ENCODE results near the gene WNT3. TPM values are rescaled to one million over a fixed set of nuclear protein-coding genes. Genes with fewer than 3 reads are reported as not detected.
"Not testable (repeated sequence)": the region's sequence is repeated elsewhere in the genome, so short reads cannot be mapped to it uniquely, and the experiment has no call there.

WNT3 gene
- total and polyA plus RNA-seq, 10 donors = 0.32 to 0.94 (median 0.67) TPM

DNA sequence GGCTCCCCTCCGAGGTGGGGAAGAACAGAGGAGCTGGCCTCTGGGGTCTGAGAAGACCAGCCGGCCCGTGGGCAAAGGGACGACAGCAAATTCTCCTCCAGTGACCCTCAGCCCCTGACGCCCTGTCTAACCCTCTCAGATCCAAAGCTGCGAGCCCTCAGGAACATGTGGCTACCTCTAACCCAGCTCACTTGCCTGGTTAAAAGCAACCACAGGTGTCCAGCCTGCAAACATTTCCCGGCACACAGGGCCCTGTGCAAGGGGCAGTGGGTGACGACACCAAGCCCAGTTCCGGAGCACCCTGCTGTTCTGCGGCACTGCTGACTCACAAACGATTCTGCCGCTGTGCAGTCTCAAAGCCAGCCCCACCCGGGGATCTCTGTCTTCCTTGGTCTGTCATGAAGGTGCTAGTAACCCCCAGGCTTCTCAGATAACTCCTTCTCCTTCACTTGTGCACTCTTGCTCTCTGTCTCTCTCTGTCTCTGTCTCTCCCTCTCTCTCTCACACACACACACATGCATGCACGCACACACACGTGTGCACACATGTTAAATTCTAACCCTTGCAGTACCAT is 23.0 kb downstream of the WNT3 start:
- DNase-seq = no peak
- intact Hi-C loops (cut with DNase I; ENCODE audit: low total_unique reads) = no loop called here
- Histone ChIP-seq H3K4me1 (no peaks in the 10 kb centered on the region), H3K27ac (no peak overlapping the region), H3K4me3 (no peak overlapping the region), H3K27me3 (replicated peaks in 1 of 7) (peaks cover 0 to 56% (median 3%) of the 10 kb centered on the region in 7 donors), H3K9me3 (no peaks in the 10 kb centered on the region), H3K36me3 (no peaks in the 10 kb centered on the region)
- WGBS, 5 donors = 74 to 86% (median 81%) methylated on average over 8 to 15 of the region's 15 CpGs
- TF ChIP-seq, protein P1, sequence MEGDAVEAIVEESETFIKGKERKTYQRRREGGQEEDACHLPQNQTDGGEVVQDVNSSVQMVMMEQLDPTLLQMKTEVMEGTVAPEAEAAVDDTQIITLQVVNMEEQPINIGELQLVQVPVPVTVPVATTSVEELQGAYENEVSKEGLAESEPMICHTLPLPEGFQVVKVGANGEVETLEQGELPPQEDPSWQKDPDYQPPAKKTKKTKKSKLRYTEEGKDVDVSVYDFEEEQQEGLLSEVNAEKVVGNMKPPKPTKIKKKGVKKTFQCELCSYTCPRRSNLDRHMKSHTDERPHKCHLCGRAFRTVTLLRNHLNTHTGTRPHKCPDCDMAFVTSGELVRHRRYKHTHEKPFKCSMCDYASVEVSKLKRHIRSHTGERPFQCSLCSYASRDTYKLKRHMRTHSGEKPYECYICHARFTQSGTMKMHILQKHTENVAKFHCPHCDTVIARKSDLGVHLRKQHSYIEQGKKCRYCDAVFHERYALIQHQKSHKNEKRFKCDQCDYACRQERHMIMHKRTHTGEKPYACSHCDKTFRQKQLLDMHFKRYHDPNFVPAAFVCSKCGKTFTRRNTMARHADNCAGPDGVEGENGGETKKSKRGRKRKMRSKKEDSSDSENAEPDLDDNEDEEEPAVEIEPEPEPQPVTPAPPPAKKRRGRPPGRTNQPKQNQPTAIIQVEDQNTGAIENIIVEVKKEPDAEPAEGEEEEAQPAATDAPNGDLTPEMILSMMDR (IDR thresholded peaks at IDR 0.05 in 8 of 11, conservative IDR thresholded peaks at IDR 0.05 in 3 of 11) = no peak
- no peak for TF ChIP-seq POLR2A (IDR thresholded peaks at IDR 0.05)
- no peak for TF ChIP-seq POLR2AphosphoS5 (IDR thresholded peaks at IDR 0.05)

- Histone ChIP-seq H3K9me3 (peaks cover 0 to 8% (median 3%) of the 10 kb centered on the region in 8 donors), H3K4me1 (no peaks in the 10 kb centered on the region), H3K27me3 (replicated peaks in 1 of 7) (peaks cover 0 to 67% (median 3%) of the 10 kb centered on the region in 7 donors), H3K27ac (no peak overlapping the region), H3K36me3 (no peaks in the 10 kb centered on the region), H3K4me3 (no peak overlapping the region)
- intact Hi-C loops (cut with DNase I; ENCODE audit: low total_unique reads) = no loop called here
- WGBS, 5 donors = 69 to 88% (median 81%) methylated on average over 5 of the region's 5 CpGs
- TF ChIP-seq POLR2A (IDR thresholded peaks at IDR 0.05) (no peak), POLR2AphosphoS5 (IDR thresholded peaks at IDR 0.05) (no peak)
- TF ChIP-seq, protein P1 (IDR thresholded peaks at IDR 0.05 in 8 of 11, conservative IDR thresholded peaks at IDR 0.05 in 3 of 11) = no peak
- no peak for DNase-seq
Measured at GRCh38 chr17:46794318-46794717, 24.2 kb downstream of the WNT3 start.

- no peaks in the 10 kb centered on the region for H3K36me3 ChIP-seq
- 31 to 67% (median 63%) methylated on average over 5 of the region's 5 CpGs for WGBS, 5 donors
- intact Hi-C loops (cut with DNase I; ENCODE audit: low total_unique reads) = no loop called here
- peaks cover 0 to 12% (median 4%) of the 10 kb centered on the region in 8 donors for H3K9me3 ChIP-seq
- H3K4me3 ChIP-seq = no peak overlapping the region
- H3K27ac ChIP-seq = no peak overlapping the region
- peaks cover 0 to 67% (median 3%) of the 10 kb centered on the region in 7 donors for H3K27me3 ChIP-seq (replicated peaks in 1 of 7)
- H3K4me1 ChIP-seq = no peaks in the 10 kb centered on the region
- no peak for DNase-seq
- TF ChIP-seq POLR2AphosphoS5 (IDR thresholded peaks at IDR 0.05) (no peak), POLR2A (IDR thresholded peaks at IDR 0.05) (no peak)
- TF ChIP-seq, protein P1 (IDR thresholded peaks at IDR 0.05 in 8 of 11, conservative IDR thresholded peaks at IDR 0.05 in 3 of 11) = no peak
Measured at GRCh38 chr17:46793541-46793940, 25.0 kb downstream of the WNT3 start.

DNA sequence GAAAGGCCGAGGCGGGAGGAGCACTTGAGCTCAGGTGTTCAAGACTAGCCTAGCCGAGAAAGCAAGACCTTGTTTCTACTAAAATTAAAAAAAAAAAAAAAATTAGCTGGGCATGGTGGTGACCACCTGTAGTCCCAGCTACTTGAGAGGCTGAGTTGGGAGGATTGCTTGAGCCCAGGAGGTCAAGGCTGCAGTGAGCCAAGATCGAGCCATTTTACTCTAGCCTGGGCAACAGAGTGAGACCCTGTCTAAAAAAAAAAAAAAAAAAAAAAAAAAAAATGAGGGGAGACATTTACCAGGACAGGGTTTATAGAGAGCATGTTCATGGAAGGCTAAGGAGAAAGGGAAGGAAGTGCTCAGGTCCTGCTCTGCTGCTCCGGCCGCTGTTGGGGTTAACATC is 25.5 kb downstream of the WNT3 start:
- H3K4me1 ChIP-seq; H3K4me3 ChIP-seq; DNase-seq; H3K36me3 ChIP-seq; H3K27ac ChIP-seq; intact Hi-C loops (cut with DNase I; ENCODE audit: low total_unique reads): not testable (repeated sequence)
- H3K9me3 ChIP-seq = peaks cover 0 to 12% (median 4%) of the 10 kb centered on the region in 8 donors
- peaks cover 0 to 67% (median 3%) of the 10 kb centered on the region in 7 donors for H3K27me3 ChIP-seq (replicated peaks in 1 of 7)
- WGBS, 5 donors = 85 to 86% (median 85%) methylated on average over 6 of the region's 6 CpGs

All from spleen (tissue), 11 donors.